Measurements from ENCODE around the gene CNGA3. TPM values are rescaled to one million over a fixed set of nuclear protein-coding genes. Genes with fewer than 3 reads are reported as not detected.

Gene CNGA3
- total and polyA plus RNA-seq, 2 of the 8 experiments (the other 6 are each of a cell fraction or from before 2014, with no cell fraction given) = 0.02 TPM; not detected in 1

DNA sequence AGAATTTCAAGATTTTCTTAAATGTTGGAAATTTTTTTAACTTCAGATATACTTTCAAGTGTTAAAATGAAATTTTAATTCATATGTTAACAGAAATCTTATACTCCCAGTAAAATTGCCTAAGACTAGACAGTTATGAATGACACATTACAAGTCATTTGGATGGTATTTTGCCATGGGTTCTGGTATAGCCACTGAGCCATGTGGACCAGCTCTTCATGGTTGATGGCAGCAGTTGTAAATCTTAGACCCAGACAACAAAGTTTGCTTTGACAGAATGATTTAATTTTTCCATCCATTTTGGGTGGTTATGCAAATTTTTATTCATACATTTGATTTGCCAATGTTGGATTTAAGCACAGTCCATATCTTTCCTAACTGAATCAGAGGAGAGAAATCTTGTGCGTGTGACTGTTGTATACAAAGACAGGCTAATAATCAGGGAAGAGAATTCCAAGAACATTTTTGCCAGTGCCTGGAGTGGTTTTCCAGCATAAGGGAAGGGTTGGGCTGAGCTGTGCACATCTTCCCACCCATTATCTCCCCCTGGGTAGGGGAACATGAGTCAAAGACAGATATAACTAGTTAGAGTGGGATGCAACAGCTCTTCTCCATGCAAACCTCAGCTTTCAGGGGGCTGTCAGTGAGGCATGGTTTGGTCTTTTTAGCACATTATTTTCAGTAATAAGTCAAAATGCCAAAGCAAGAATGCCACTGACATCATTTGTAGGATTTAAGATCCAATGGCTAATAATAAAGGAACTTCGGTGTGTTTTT is 70.3 kb downstream of the CNGA3 start (continued):
- TF ChIP-seq RBBP5 (IDR thresholded peaks at IDR 0.05; ENCODE audit: borderline replicate concordance, low read depth, low read length) = no peak
- TF ChIP-seq POLR2A (IDR thresholded peaks at IDR 0.05; ENCODE audit: control extremely low read depth in 1 of 2, low read depth in 2 of 2, low read length in 2 of 2) = no peak
- no peak for TF ChIP-seq SIN3A (conservative IDR thresholded peaks at IDR 0.05 in 1 of 2, IDR thresholded peaks at IDR 0.05 in 1 of 2; ENCODE audit: low read depth in 1 of 2, low read length in 2 of 2)
- TF ChIP-seq POLR2AphosphoS5 (IDR thresholded peaks at IDR 0.05; ENCODE audit: low read depth, low read length) = no peak
- TF ChIP-seq SAP30 (IDR thresholded peaks at IDR 0.05; ENCODE audit: insufficient read depth, insufficient replicate concordance, low read length) = no peak
